Activated naive CD4-positive, alpha-beta T cell treated with anti-CD3 and anti-CD28 coated beads, Interleukin-2, amount 50 U/mL, for 16 hours (primary cell): Measurements from ENCODE around the gene ISYNA1.

Source experiments
- DNase-seq: peaks from one replicate; pipeline ENCODE4 v3.0.0-alpha.2; 2020

ISYNA1 gene

DNA sequence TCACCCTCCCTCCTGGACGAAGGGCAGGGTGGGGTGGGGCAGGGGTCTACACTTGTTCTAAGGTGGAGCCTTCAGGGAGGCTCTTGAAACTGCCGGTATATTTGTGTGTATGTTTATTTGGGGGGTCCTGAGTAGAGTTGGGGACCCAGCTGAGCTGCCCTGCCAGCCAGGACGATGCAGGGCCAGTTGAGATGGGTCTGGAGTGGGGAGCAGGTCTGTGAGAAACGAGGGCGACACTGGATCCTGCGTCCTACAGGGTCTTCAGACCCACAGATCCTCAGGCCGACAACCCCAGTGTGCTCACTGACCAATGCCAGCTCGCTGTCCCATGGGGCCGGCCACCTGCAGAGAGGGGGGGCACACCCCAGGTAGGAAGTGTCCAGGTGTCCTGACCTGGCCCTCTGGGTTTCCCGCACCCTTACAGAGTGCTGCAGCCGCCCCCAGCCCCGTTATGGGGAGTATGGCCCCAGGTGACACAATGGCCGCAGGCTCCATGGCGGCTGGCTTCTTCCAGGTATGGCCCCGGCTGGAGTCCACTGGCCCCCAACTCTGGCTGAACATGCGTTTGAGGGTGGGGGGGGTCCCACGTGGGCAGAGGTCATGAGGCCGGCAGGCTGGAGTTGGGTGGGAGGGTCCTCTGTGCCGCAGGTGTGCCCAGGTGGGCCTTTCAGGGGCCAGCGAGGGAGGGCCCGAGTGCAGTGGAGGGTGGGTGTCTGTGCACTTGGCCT, 7.4 kb downstream of the ISYNA1 start:
- no peak for DNase-seq

DNA sequence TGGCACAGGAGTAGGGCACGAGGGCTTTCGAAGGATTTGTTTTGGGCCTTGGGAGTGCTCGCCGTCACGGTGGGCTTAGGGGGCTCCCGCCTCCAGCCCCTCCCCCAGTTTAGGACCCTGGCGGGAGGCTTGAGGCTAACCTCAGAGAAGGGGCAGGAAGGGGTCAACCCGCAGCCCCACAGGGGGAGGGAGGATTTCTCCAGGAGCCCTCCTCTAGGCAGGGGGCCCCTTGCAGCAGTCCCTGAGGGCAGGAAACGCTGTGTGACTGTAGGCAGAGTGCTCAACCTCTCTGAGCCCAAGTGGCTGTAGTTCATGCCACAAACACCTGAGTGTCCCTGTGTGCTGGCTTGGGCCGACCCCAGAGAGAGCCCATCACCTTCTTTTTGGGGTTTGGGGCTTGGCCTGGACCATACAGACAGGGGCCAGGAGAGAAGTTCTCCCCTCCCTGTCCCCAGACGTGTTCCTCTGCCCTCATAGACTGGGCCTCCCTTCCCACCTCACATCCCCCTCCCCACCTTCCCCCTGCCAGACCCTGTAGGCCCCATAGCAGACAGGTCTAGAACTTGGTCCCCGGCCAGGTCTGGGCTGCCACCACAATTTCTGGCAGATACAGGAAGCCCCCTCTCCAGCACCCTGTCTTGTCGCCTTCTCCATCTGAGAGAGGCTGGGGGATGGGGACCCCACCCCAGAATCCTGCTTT, 8.1 kb downstream of the ISYNA1 start:
- no peak for DNase-seq

DNA sequence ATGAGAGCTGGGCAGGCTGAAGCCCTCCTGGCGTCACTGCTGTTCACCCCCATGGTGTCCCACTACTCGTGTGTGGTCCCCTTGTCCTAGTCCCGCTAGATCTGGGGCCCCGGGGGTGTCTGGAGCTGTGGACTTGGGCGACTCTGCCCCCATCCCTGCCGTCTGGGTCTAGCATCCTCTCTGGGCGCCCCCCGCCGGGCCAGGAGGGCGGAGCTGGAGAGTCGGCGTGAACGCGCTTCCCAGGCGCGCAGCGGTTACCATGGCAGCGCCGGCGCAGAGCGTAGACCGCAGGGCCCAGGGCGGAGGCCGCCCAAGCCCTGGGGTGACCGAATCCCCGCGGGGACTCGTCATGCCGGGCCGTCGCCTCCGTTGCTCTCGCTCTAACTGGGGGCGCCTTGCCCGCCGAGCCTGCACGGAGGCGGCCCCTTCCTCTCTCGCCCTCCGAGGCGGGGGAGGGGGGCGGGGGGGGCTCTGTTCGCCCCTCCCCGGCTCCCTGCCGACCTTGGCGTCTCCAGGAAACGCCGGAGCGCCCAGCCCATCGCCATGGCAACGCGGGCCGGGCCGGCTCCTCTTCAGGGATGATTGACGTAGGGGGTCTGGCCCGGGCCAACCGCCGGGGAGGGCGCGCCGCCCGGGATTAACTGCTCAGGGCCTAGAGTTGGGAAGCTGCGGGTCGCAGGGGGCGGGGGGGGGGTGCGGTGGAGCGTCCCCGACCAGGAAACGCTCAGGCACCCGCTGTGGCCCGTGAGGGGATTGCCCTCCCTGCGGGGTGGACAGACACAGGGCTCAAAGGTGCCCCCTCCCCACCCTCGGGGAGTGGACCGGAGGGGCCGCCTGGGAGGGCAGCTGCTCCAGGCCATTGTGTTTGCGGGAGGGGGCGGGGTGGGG, 8.9 kb downstream of the ISYNA1 start:
- peak; percentile 66 for DNase-seq

DNA sequence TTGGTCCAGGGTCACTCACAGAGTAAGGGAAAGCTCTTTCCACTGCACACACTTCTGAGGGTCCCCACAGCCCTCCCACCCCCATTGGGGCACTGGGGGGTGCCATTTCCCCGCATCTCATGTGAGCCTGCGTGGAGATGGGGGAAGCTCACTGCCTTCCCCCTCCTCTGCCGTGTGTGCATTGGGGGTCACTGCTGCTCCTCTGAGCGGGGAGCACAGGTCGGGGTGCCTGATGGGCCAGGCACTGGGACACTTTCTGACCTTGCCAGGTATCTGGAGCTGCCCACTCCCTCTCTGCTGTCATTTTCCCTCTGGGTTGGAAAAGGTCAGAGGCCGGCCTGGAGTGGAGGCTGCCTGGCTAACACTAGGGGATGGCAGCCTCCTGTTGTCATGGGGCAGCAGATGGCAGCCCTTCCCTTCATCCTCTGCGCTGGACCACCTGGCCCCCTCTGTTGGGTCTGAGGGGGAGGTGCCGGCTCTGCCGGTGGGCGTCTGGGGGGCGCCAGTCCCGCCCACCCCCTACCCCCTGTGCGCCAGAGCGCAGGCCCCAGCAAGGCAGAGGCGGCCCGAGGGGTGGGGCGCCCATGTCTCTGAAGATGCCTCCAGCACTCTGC, 9.7 kb downstream of the ISYNA1 start:
- DNase-seq = no peak

DNA sequence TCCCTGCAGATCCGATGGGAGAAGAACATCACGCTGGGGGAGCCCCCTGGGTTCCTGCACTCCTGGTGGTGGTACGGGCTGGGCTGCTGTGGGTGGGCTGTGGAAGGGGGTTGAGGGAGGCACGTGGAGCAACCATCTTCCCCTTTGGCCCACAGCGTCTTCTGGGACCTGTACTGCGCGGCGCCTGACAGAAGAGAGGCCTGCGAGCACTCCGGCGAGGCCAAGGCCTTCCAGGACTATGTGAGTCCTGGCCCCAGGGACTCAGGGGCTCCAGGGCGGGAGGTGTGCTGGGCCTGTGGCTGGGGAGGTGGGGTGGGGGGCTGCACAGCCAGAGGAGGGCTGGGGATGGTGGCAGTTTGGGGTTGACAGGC, 10.2 kb downstream of the ISYNA1 start:
- DNase-seq = no peak

DNA sequence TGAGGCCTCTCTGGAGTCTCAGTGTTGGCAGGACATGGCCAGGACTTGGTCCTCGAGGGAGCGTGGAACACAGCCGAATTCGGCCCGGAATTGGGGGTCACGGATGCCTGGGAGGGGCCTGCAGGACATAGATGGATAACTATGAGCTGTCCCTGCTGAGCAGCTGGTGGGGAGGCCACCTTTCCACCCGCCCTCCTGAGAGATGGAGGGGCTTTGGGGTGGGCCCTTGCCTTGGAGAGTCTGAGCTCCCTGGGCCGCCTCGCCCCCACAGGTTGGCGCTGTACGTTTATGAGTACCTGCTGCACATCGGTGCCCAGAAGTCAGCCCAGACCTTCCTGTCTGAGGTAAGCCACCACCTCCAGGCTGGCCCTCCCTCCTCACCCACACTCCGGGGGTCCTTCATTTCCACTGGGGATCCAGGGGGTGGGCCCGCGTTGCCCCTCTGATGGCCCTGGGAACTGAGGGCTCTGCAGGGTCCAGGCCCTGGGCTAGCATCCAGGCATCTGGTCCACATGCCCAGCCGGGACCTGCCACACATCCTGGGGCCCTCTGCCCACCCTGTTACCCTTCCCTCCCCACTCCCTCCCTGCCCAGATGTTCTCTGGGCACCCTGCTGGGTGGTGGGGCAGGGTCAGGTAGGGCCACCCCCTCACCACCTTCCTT, 10.7 kb downstream of the ISYNA1 start:
- no peak for DNase-seq

DNA sequence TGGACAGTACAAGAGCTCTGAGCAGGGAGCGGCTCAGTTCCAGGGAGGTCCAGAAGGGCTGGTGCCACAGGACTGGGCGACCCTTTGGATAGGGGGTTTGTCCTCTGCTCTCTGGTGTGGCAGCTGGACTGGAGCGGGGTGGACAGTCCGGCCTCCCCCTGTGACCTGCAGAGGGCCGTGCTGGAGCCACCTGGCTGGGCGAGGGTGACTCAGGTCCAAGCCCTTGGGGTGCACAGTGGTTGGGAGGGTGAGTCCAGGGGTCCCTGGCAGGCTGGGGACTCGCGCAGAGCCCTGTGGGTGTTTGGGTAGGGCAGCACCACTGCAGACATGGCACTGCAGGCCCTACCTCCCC, 11.5 kb downstream of the ISYNA1 start:
- no peak for DNase-seq

DNA sequence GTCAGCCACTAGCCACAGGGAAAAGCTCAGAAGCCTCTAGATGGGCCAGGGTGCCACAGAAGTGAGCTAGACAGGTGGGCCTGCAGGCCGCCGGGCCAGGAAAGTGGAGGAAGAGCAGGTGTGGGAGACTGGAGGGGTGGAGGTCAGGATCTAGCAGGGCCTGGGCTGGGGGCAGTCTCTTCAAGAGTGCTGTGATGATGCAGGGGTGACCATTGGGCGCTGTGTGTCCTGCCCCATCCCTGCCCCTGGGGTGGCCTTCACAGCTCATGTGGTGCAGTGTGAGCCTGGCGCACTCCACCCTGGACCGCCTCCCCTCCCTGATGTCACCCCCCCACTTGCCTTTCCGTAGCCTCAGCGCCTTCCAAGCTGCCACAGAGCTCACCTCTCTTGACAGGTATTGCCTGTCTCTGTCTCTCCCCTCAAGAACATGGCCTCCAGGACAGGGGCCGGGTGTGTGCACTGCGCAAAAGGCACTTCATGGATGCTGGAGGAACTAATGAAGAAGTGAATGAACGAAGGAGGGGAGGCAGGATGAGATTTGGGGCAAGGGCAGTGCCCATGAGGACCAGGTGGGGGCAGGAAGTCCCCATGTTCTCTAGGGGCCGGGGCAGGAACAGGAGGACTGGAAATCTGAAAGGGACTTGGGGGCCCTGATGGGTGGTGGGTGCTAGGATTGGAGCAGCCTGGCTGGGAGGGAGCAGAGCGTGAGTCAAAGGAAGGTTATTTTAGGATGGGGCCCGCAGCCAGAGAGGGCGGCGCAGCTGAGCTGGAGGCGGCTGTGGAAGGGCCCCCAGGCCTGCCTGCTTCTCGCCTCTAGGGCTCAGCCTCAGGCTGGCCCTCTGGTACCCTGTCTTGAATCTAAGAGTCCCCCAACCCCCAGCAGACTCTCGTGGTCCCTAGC, 12.2 kb downstream of the ISYNA1 start:
- no peak for DNase-seq

DNA sequence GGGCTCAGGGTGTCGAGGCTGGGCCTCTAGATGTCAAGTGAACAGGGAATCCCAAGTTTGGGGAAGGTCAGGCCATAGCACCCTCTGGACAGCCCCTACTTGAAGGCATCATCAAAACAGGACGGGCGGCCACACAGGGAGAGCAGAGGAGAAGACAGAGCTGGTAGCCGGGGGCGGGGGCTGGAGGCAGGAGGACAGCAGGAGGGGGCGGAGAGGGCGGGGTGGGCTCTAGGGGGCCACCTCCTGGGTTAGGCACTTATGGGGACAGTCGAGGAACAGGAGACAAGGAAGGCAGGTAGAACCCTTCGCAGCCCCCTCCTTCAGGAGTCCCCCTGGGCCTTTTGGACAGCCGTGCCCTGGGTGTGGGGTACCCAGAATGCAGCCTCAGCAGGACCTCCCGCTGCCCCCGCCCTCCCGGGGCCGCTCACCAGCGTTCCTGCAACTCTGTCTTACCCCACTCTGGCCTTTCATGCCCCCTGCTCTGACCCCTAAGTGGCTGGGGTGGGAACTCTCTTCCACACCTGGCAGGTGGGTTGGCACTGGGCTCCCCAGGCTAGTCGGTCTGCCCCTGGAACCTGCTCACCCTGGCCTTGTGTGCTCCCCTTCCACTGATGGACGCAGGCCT, 12.9 kb downstream of the ISYNA1 start:
- no peak for DNase-seq

DNA sequence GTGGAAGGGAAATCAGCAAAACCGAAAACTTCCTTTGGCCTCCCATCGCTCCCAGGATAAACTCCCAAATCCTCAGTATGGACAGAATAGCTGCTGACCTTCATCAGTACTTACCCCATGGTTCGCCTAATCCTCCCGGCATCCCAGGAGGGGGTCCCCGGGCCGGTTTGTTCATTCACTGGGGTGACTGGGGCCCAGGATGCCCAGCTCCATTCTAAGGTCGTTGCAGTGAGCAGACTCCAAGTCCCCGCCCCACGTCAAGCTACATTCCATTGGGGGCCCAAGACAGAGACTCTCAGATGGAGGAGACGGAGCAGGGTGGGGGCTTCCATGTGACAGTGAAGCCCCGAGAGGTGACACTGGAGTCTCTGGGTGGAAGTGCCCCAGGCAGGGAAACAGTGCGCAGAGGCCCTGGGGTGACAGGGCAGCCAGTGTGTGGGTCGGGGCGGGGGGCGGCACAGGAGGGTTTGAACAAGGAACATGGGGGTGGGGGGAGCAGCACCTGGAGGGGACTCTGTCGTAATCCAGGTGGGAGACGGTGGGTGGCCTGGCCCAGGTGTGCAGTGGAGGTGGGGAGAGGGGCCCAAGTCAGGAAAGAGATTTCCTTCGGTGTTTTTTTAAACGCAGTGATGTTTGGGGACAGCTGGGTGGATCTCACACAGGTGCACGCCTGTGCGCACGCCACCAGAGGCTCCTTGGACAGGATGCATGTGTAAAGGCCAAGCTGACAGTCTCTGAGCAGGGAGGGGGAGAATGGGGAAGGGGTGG, 13.6 kb downstream of the ISYNA1 start:
- DNase-seq = no peak

DNA sequence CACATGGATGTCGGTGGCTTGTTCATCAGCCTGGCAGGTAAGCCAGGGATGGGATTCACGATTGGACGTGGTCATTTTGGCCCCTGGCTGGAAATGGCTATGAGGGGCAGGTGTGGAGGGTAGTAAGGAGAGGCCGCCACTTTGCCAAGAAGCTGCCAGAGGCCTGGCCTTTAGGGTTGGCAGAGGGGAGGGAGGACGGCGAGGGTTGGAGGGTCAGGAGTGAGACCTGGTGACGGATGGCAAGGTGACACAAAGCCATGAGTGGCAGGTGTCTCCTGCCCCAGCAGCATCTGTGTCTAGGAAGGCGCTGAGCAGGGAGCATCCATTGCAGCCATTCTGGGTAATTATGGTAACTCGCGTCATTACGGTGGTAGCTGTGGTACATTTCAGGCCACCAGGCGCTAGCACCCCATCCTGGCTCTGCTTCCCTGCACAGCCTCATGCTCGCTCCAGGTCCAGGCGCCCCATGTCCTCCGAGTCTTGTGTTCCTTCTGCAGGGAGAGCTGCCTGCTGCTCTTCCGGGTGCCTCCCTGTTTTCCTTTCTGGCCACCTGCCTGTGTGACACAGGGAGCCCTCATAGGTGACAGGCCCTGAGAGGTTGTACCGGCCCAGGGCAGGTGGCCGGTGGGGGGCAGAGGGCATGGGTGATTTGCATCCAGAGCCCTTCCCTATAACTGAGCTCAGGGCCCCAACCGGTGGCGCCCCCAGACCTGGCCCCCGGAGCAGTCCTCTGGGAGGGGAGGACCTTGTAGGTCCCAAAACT, 14.5 kb downstream of the ISYNA1 start:
- no peak for DNase-seq

DNA sequence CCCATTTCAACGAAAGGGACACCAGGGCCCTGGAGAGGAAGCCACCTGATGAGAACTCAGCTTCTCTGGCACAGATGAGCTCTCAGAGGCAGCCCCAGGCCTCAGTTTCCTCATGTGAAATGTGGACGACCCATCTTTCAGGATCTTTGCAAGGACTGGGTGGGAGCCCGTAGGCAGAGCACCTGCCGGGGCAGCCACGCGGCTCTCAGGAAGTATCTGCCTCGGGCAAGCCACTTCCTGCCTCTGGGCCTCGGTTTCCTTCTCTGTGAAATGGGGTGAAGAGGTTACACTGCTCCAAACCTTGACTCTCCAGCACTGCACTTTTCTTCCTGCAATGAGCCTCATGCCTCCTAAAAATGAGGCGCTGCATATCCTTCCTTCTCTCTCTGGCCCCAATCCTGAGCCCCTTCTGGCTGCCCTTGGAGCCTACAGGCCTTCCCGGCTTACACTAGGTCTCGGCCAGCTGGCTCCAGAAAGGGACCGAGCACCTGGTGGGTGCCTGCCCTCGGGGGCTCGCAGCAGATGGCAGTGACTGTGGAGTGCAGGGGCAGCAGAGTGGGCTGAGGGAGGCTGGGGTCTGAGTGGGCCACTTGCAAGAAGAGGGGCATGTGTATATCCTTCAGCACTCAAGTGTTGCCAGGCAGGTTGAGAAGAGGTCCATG, 15.3 kb downstream of the ISYNA1 start:
- DNase-seq = no peak

DNA sequence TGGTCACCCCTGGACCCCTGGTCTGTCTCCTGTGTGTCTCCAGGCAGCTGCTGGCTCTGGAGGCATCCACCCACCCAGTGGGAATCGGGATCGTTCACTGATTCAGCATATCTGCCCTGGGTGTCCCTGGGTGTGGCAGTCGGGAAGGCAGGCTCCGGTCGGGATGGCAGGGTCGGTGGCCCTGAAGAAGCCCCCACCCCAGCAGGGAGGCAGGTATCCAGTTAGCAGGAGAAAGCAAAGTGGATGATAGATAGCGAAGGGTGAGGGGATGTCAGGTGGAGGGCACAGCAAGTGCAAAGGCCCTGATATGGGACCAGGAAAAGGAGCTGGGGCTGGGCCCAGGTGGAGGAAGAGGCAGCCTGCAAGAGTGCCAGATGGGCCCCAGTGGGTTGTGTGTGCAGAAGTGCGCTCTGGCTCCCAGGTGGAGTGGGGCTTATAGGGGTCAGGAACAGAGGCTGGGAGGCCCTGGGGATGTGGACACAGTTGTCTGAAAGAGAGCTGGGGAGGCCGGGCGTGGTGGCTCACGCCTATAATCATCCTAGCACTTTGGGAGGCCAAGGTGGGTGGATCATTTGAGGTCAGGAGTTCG, 16.5 kb downstream of the ISYNA1 start:
- no peak for DNase-seq

DNA sequence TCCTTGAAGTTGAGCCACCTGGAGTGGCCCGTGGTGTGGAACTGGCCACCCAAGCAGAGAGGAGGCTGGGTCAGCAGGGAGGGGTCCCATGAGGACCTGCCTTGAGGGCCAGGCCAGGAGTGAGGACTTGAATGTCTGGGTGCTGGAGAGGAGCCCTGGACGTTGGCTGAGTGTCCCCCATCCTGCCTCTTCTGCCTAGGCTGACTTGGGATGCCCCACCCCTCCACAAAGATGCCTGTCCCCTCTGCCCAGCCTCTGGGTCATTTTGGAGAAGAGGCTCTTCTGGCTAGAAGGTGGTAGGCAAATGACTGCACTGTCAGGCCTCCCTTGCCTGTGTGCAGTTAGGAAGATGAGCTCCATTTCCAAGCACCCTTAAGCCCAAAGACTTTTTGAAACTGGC, 17.0 kb downstream of the ISYNA1 start:
- no peak for DNase-seq

DNA sequence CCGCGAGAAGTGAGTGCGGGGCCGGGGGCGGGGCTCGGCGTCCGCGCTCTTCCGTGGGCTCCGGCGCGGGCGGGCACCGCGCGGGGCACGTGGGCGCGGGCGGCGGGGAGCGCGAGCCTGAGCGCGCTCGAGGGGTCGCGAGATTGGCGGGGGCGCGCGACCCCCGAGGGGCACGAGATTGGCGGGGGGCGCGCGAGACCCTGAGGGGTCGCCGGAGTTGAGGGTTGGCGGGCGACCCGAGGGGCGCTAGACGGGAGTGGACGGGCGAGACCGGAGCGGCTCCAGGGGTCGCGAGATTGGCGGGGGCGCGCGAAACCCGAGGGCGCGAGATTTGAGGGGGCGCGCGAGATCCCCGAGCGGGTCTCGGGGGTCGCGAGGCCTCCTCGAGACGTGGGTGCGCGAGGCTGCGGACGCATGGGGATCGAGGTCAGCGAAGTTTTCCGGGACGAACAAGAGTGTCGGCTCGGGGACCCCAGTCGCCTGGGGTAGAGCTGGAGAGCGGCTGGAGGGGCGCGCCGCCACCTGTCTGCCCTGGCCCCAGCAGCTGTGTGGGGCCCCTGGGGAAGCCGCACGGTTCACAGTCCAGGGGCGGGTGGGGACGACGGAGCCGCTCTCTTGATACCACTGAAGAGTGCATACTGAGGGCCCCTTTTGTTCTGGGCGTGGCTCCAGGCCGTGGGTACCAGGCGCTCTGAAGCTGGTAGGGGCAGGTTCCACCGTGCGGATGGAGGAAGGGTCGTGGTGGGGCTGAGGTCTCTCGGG, 18.1 kb downstream of the ISYNA1 start:
- DNase-seq = peak; percentile 50

DNA sequence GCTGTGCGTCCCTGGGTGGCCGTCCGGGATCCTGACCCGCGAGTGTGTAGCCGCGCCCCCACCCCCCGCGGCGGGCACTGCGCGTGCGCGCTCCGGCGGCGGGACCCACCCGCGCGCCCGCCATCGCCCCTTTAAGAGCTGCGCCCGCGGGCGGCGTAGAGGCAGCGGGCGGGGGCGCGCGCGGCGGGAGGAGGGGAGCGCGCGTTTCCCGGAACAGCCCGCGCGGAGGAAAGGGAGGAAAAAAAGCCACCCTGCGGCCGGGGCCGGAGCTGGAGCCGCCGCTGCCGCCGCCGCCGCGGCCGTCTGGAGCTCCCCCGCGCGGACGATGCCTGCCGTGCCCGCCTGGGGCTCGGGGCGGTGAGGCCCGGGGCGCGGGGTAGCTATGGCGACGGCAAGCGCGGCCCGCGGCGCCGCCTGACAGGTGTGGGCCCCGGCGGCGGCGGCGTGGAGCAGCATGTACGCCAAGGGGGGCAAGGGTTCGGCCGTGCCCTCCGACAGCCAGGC, 18.7 kb downstream of the ISYNA1 start, which contains the start of gene SSBP4:
TSS of gene SSBP4 (plus strand) at position 204 of the 504 bp plus-strand sequence. CDS start at position 455, 251 bp downstream.
- peak; percentile 71 for DNase-seq

DNA sequence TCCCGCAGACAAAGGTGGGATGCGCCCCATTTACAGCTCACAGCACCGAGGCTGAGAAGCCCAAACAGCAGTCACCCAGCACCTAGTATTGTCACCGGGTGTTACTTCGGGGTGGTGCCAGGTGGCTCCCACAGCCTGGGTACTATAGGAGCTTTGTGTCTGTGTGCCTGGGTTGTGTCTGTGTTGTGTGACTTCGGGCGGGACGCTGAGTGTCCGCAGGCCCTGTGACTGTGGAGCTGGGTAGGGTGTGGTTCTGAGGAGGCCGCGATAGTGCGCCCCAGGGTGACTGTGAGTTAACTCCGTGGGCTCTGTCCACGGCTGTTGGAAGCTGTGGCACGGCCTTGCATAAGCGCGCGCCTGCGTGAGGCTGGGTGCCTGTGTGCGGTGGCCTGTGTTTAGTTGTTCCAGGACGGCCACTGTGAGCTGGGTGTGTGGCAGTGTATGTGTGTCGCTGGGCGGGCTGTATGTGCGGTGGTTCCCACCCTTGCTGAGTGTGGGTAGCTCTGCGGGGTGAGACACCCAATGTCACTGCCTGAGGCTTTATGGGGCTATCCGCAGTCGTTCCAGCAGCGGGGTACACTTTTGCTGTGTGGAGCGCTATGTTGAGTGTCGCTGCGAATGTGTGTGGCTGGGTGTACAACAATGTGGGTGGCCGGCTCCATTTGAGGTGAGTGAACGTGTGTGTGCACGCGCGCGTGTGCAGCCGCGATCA, 19.3 kb downstream of the ISYNA1 start:
- DNase-seq = no peak
